Hepatocyte (in vitro differentiated cells): ENCODE measurements around the gene RSRC2. TPM values are rescaled to one million over a fixed set of nuclear protein-coding genes. Genes with fewer than 3 reads are reported as not detected.
A peak's percentile ranks its signal among the peaks of the same experiment; 100 is the strongest.

Source experiments
- DNase-seq: peaks from one replicate; pipeline ENCODE4 v3.0.0-alpha.2; 2016; ENCODE audit warnings: low spot score
- H2AFZ ChIP-seq: fragments of 200-600 bp; sonication (generic); 2 replicates; pipeline ENCODE4 v1.6.0; 2016; ENCODE audit warnings: antibody characterized with exemption, mild to moderate bottlenecking
- H3K27ac ChIP-seq: fragments of 200-600 bp; sonication (generic); 2 replicates; pipeline ENCODE4 v1.5.1; 2016; ENCODE audit warnings: mild to moderate bottlenecking
- H3K27me3 ChIP-seq: fragments of 200-600 bp; sonication (generic); 2 replicates; pipeline ENCODE4 v1.6.1; 2016
- H3K36me3 ChIP-seq: fragments of 200-600 bp; sonication (generic); replicated peaks from 2 replicates; pipeline ENCODE4 v1.5.1; 2016; ENCODE audit warnings: low read depth; ENCODE audit not compliant: insufficient read depth
- H3K4me1 ChIP-seq: fragments of 200-600 bp; sonication (generic); 2 replicates; pipeline ENCODE4 v1.5.1; 2016; ENCODE audit warnings: mild to moderate bottlenecking, moderate library complexity; ENCODE audit not compliant: insufficient read depth
- H3K4me2 ChIP-seq: fragments of 200-600 bp; sonication (generic); 2 replicates; pipeline ENCODE4 v1.6.0; 2016
- H3K4me3 ChIP-seq: fragments of 200-600 bp; sonication (generic); 2 replicates; pipeline ENCODE4 v1.5.1; 2016; ENCODE audit warnings: mild to moderate bottlenecking
- H3K79me2 ChIP-seq: fragments of 200-600 bp; sonication (generic); 2 replicates; pipeline ENCODE4 v1.6.0; 2017; ENCODE audit warnings: mild to moderate bottlenecking
- H3K9me2 ChIP-seq: fragments of 200-600 bp; sonication (generic); replicated peaks from 2 replicates; pipeline ENCODE4 v1.6.0; 2017; ENCODE audit warnings: mild to moderate bottlenecking; ENCODE audit not compliant: insufficient read depth
- H3K9me3 ChIP-seq: fragments of 200-600 bp; sonication (generic); 2 replicates; pipeline ENCODE4 v1.5.1; 2016; ENCODE audit warnings: low read depth, mild to moderate bottlenecking
- H4K20me1 ChIP-seq: fragments of 200-600 bp; sonication (generic); 2 replicates; pipeline ENCODE4 v1.6.0; 2016; ENCODE audit warnings: mild to moderate bottlenecking; ENCODE audit not compliant: insufficient read depth, poor library complexity, severe bottlenecking
- EZH2 ChIP-seq: fragments of 200-600 bp; sonication (generic); IDR thresholded peaks from 2 replicates; pipeline ENCODE4 v1.6.1; 2016; ENCODE audit warnings: antibody characterized with exemption, mild to moderate bottlenecking, borderline replicate concordance
- EZH2phosphoT487 ChIP-seq: fragments of 200-600 bp; sonication (generic); IDR thresholded peaks from one replicate; pipeline ENCODE4 v1.6.1; 2018; ENCODE audit warnings: antibody characterized with exemption, mild to moderate bottlenecking, low read depth, moderate library complexity; ENCODE audit not compliant: unreplicated experiment, severe bottlenecking
- WGBS: methylation state at CpG from one replicate; pipeline ENCODE4 v1.1.6; 2016; ENCODE audit warnings: low lambda C conversion rate; ENCODE audit errors: missing lambda C conversion rate; 5-methylcytosine and 5-hydroxymethylcytosine counted together
- polyA plus RNA-seq: library from polyadenylated mRNA; unstranded; fragments of >200 nt; fragmentation: Nextera tagmentation; extraction: Ambion mirVana; gene quantifications from 2 replicates; pipeline ENCODE4 v1.2.1, GENCODE V29; 2016
- total RNA-seq: library from RNA; depleted of rRNA; stranded (reverse); fragments of >200 nt; gene quantifications from 2 replicates; pipeline ENCODE4 v1.2.3, GENCODE V29; 2014
- TF ChIP-seq, protein P1 (sequence below): fragments of 200-600 bp; sonication (generic); IDR thresholded peaks from 2 replicates; pipeline ENCODE4 v1.5.1; 2016; ENCODE audit warnings: antibody characterized with exemption, mild to moderate bottlenecking; ENCODE audit not compliant: poor library complexity

Gene RSRC2
- total and polyA plus RNA-seq, 2 experiments from 2014 or later = 53.6 to 90.9 TPM

DNA sequence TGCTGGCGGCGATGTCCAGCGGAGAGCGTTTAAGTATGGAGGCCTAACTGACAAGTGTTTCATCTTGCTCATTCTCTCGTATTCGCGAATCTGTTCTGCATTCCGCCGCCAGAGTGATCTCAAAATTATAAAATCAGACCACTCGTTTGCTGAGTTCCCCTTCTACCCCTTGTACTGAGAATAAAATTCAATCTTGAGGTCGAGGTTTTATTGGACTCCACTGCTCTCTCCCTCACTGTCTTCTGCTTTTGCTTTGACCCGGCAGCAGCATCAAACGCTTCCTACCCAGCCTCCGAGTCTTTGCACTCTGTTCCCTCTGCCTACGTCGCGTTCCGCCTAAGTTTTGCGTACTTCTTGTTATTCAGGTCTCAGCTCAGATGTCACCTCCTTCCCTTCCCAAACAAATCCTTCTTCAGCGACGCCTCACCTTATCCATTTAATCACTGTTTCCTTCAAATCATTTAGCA lies 775 bp upstream of the RSRC2 start:
- Histone ChIP-seq H3K4me2 (peak overlapping the region; percentile 81), H3K9me3 (no peaks in the 10 kb centered on the region), H2AFZ (peak overlapping the region; percentile 45), H3K9me2 (no peaks in the 10 kb centered on the region), H3K4me3 (peak overlapping the region; percentile 31), H3K4me1 (peaks cover 15% of the 10 kb centered on the region), H4K20me1 (peaks cover 31% of the 10 kb centered on the region), H3K27me3 (no peaks in the 10 kb centered on the region), H3K79me2 (peaks cover 61% of the 10 kb centered on the region), H3K27ac (peak overlapping the region; percentile 38), H3K36me3 (no peaks in the 10 kb centered on the region)
- WGBS = under 1% methylated on average over 21 of the region's 21 CpGs
- TF ChIP-seq EZH2 = no peak
- TF ChIP-seq EZH2phosphoT487 = no peak
- TF ChIP-seq, protein P1, sequence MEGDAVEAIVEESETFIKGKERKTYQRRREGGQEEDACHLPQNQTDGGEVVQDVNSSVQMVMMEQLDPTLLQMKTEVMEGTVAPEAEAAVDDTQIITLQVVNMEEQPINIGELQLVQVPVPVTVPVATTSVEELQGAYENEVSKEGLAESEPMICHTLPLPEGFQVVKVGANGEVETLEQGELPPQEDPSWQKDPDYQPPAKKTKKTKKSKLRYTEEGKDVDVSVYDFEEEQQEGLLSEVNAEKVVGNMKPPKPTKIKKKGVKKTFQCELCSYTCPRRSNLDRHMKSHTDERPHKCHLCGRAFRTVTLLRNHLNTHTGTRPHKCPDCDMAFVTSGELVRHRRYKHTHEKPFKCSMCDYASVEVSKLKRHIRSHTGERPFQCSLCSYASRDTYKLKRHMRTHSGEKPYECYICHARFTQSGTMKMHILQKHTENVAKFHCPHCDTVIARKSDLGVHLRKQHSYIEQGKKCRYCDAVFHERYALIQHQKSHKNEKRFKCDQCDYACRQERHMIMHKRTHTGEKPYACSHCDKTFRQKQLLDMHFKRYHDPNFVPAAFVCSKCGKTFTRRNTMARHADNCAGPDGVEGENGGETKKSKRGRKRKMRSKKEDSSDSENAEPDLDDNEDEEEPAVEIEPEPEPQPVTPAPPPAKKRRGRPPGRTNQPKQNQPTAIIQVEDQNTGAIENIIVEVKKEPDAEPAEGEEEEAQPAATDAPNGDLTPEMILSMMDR = no peak
- DNase-seq = peak; percentile 21

DNA sequence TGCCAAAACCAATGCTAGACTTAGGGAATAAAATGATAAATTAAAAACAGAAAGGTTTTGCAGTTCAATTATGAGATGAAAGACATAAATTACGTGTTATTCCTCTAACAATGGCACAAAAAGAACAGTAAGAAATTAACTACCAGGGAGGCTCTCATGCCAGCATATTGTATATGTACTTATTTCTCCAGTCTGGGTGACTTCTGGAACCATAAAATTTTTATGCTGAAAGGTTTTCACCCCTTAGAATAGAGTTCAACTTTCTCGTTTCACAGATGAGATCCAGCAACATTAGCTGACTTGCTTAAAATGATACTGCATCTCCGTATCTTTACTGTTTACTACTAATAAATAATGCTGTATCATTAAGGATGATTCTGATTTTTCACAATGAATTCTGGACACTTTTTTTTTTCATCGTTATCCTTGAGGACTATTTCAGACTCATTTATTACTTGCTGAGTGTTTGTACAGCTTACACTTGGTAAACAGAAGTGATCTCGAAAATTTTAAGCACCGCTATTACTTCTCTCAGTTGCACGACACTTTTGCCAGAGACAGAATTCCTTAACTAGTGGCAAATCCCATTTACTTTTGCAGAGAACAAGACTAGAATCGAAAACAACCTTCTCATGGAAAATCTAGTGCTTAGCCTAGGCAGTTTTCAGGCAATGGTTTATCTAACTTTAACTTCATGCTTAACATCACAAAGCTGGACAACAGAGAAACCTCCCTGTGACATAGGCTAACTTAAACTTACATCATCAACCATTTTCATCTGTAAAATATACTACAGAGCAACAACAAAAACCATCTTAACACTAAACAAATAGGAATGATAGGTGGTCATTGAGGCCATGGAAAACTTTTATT lies 2.7 kb downstream of the RSRC2 start:
- Histone ChIP-seq H3K9me3 (no peaks in the 10 kb centered on the region), H3K4me2 (peak overlapping the region; percentile 88), H3K79me2 (peaks cover 85% of the 10 kb centered on the region), H4K20me1 (peaks cover 65% of the 10 kb centered on the region), H3K27me3 (no peaks in the 10 kb centered on the region), H3K4me1 (peaks cover 19% of the 10 kb centered on the region), H3K9me2 (no peaks in the 10 kb centered on the region), H3K36me3 (peaks cover 8% of the 10 kb centered on the region), H2AFZ (no peak overlapping the region), H3K4me3 (peak overlapping the region; percentile 72), H3K27ac (peak overlapping the region; percentile 76)
- TF ChIP-seq EZH2phosphoT487 (no peak), EZH2 (no peak)
- TF ChIP-seq, protein P1 = no peak
- 24% methylated on average over 8 of the region's 8 CpGs for WGBS
- no peak for DNase-seq

DNA sequence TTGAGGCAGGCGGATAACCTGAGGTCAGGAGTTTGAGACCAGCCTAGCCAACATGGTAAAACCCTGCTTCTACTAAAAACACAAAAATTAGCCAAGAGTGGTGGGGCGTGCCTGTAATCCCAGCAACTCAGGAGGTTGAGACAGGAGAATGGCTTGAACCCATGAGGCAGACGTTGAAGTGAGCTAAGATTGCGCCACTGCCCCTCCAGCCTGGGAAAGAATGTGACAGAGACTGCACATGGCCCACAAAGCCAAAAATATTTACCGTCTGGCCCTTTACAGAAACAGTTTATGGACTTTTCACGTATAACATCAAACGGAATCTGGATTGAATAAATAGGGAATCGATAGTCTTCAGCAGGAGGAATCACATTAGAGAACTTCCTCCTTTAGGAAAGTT lies 3.5 kb downstream of the RSRC2 start:
- Histone ChIP-seq H4K20me1 (peaks cover 73% of the 10 kb centered on the region), H3K36me3 (peaks cover 12% of the 10 kb centered on the region), H3K4me2 (peak overlapping the region; percentile 88), H2AFZ (no peak overlapping the region), H3K9me2 (no peaks in the 10 kb centered on the region), H3K79me2 (peaks cover 85% of the 10 kb centered on the region), H3K4me3 (peak overlapping the region; percentile 72), H3K9me3 (no peaks in the 10 kb centered on the region), H3K27me3 (no peaks in the 10 kb centered on the region), H3K27ac (peak overlapping the region; percentile 17), H3K4me1 (peaks cover 19% of the 10 kb centered on the region)
- TF ChIP-seq EZH2phosphoT487 (no peak), EZH2 (no peak)
- TF ChIP-seq, protein P1 = no peak
- peak; percentile 19 for DNase-seq
- whole genome bisulfite sequencing = 42% methylated on average over 8 of the region's 8 CpGs
